Mucosa of rectum (tissue), 2 donors: ENCODE data around the gene SNAPC4.

Source experiments
- H3K27ac ChIP-seq, 2 donors: one replicate each; pipeline ENCODE4 v1.7.0; 2013; ENCODE audit warnings: inconsistent platforms in 2 of 2, low read depth in 2 of 2, low read length in 2 of 2
- H3K27me3 ChIP-seq, 2 donors: one replicate each; pipeline ENCODE4 v1.7.0; 2013; ENCODE audit warnings: low read length in 2 of 2; ENCODE audit not compliant: control insufficient read depth in 2 of 2, insufficient read depth in 2 of 2
- H3K36me3 ChIP-seq, 2 donors: one replicate each; pipeline ENCODE4 v1.7.0; 2013; ENCODE audit warnings: low read length in 2 of 2; ENCODE audit not compliant: control insufficient read depth in 2 of 2, insufficient read depth in 2 of 2
- H3K4me1 ChIP-seq, 2 donors: one replicate each; pipeline ENCODE4 v1.7.0; 2013; ENCODE audit warnings: low read length in 2 of 2, mild to moderate bottlenecking in 1 of 2; ENCODE audit not compliant: control insufficient read depth in 2 of 2, insufficient read depth in 2 of 2
- H3K4me3 ChIP-seq, 2 donors: one replicate each; pipeline ENCODE4 v1.7.0; 2013; ENCODE audit warnings: low read length in 2 of 2
- H3K9ac ChIP-seq, 2 donors: one replicate each; pipeline ENCODE4 v1.7.0; 2013; ENCODE audit warnings: low read length in 2 of 2, low read depth in 1 of 2, mild to moderate bottlenecking in 1 of 2
- H3K9me3 ChIP-seq, 2 donors: one replicate each; pipeline ENCODE4 v1.7.0; 2013; ENCODE audit warnings: low read length in 2 of 2; ENCODE audit not compliant: control insufficient read depth in 2 of 2
- donor health status: healthy.
- donor health status: Normal muscosa, but diverticular disease.

The SNAPC4 gene

DNA sequence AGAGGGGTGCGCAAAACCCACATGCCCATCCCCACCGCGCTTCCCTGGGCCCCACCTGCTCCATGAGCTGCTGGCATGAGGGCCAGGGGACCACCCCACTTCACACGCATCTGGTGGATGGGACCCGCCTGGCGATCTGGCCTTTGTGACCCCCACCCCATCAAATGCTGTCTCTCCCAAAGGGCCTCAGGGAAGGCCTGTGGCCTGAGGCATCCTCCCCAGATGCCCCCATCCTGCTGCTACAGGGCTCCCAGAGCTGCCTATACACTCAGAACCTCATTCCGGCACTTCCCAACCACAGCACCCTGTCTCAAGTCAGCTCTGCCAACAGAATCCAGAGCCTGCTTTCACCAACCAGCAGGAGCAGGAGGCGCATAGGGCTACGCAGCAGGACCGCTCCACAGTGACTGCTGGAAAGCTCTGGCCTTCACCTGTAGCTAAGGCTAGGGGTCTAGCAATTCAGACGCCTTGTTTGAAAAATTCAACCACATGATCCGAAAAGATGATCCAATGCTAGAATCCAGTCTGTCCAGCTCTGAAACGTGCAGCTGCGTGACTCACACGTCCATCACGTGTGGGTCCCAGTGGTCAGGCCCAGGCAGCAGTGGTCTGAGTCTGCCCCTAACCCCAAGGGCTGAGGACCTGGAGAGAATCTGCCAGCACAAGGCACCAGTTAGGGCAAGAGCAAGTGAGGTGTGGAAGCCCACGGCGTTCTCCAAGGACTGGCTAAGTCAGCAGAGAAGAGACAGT, 1.4 kb upstream of the SNAPC4 start:
- H3K9ac ChIP-seq, result no peak overlapping the region
- no peaks in the 10 kb centered on the region for H3K27me3 ChIP-seq
- H3K9me3 ChIP-seq, result no peaks in the 10 kb centered on the region
- no peak overlapping the region for H3K4me3 ChIP-seq
- H3K36me3 ChIP-seq, result peaks cover 0 to 38% of the 10 kb centered on the region in 2 donors
- peaks cover 17 to 21% of the 10 kb centered on the region in 2 donors for H3K4me1 ChIP-seq
- H3K27ac ChIP-seq, result no peak overlapping the region

- peaks cover 18 to 26% of the 10 kb centered on the region in 2 donors for H3K4me1 ChIP-seq
- no peak overlapping the region for H3K27ac ChIP-seq
- peaks cover 9 to 41% of the 10 kb centered on the region in 2 donors for H3K36me3 ChIP-seq
- H3K4me3 ChIP-seq, result peak overlapping the region; percentile 76 to 82
- peak overlapping the region; percentile 35 to 65 for H3K9ac ChIP-seq
- H3K9me3 ChIP-seq, result no peaks in the 10 kb centered on the region
- no peaks in the 10 kb centered on the region for H3K27me3 ChIP-seq
These were observed 563 bp downstream of the SNAPC4 start for GRCh38 chr9:136399176-136400037.

- H3K27me3 ChIP-seq, result no peaks in the 10 kb centered on the region
- H3K27ac ChIP-seq, result no peak overlapping the region
- no peaks in the 10 kb centered on the region for H3K9me3 ChIP-seq
- no peak overlapping the region for H3K9ac ChIP-seq
- H3K4me3 ChIP-seq, result no peak overlapping the region
- peaks cover 18 to 23% of the 10 kb centered on the region in 2 donors for H3K4me1 ChIP-seq
- H3K36me3 ChIP-seq, result peaks cover 17 to 40% of the 10 kb centered on the region in 2 donors
These were observed 1.7 kb downstream of the SNAPC4 start for GRCh38 chr9:136398286-136398685.

DNA sequence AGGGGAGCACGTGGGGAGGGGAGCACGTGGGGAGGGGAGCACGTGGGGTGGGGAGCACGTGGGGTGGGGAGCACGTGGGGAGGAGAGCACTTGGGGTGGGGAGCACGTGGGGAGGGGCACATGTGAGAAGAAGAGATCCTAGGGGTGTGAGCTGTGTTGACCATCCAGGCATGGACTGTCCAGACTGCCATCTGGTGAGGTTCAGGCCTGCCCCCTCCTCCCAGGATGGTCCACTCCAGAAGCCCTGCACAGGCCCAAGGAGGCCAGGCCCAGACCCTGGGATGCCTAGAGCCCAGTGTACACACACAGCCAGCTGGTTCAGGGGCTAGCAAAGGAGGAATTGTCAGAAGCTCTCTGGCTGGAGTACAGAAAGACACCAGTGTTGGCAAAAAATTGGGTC, 2.3 kb downstream of the SNAPC4 start:
- H3K36me3 ChIP-seq, result peaks cover 21 to 45% of the 10 kb centered on the region in 2 donors
- H3K9ac ChIP-seq, result no peak overlapping the region
- no peak overlapping the region for H3K4me3 ChIP-seq

DNA sequence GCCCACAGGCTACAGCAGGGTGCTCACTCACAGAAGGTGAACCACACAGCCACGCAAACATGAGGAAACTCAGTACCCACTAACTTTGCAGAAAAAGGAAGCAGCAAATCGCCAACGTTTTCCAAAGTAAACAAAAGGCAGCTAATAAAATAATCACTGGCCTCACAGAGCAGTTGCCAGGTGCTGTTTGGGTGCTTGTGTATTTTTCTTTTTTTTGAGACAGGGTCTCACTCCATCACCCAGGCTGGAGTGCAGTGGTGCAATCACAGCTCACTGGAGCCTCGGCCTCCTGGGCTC, 3.8 kb downstream of the SNAPC4 start:
- H3K4me1 ChIP-seq, result peaks cover 18 to 23% of the 10 kb centered on the region in 2 donors
- H3K4me3 ChIP-seq, result no peak overlapping the region
- no peaks in the 10 kb centered on the region for H3K9me3 ChIP-seq
- H3K27me3 ChIP-seq, result no peaks in the 10 kb centered on the region
- no peak overlapping the region for H3K9ac ChIP-seq
- no peak overlapping the region for H3K27ac ChIP-seq
- H3K36me3 ChIP-seq, result peaks cover 32 to 49% of the 10 kb centered on the region in 2 donors

More for the DNA sequence above, 2.3 kb downstream of the SNAPC4 start:
- no peaks in the 10 kb centered on the region for H3K27me3 ChIP-seq
- H3K4me1 ChIP-seq, result peaks cover 18 to 23% of the 10 kb centered on the region in 2 donors
- H3K27ac ChIP-seq, result no peak overlapping the region
- no peaks in the 10 kb centered on the region for H3K9me3 ChIP-seq

DNA sequence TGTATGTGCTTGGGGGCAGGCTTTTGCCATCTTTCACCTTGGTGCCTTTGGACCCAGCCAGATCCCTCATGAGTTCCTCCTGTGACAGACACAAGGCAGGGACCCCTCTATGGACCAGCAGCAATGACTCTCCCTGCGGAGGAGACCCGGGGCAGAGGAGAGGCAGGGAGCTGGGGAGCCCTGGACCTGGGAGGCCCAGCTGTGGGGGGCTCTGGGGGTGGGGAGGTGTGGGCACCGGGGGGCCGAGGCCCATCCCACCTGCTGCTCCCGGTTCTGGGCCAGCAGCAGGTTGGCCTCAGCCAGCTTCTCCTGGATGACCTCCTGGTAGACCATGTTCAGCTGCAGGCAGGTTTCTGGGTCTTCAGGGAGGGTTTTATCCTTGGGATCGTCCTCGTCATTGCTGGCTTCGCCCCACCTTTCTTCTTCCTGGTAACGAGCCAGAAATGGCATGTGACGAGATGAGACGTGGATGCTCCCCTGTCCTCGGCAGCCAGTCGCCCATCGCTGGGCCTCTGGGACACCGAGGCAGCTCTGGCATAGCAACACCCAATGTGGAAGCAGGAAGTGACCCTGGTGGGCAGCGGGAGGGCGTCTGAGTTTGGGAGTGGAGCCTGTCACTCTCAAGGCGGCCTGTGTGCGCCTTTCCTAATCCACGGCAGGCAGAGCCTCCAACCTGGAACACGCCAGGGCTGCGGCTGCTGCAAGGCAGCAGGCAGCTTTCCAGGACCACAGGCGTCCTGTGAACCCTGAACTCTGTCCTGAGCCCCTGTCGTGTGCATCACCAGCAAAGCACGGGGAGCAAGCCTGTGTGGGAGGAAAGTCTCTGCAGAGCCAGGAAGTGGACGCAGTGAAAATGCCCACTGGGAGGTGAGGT, 4.4 kb downstream of the SNAPC4 start:
- Histone ChIP-seq H3K4me3 (no peak overlapping the region), H3K9ac (no peak overlapping the region), H3K9me3 (no peaks in the 10 kb centered on the region), H3K4me1 (peaks cover 18 to 22% of the 10 kb centered on the region in 2 donors), H3K27ac (no peak overlapping the region), H3K27me3 (no peaks in the 10 kb centered on the region), H3K36me3 (peaks cover 32 to 49% of the 10 kb centered on the region in 2 donors)

DNA sequence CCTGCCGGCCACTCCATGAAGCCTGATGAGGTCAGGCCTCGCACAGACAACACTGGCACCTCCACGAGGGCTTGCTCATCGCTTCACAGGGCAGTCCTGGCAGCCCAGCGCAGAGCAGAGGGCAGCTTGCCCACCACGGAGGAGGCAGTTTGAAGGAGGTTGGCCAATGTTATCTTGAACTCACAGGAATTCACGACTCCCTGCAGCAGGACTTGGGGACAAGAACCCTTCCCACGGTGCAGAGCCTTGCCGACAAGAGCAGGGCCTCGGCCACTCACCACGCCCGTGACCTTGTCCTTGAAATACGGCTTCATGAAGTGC, 5.0 kb downstream of the SNAPC4 start:
- Histone ChIP-seq H3K4me3 (no peak overlapping the region), H3K27me3 (no peaks in the 10 kb centered on the region), H3K9ac (no peak overlapping the region), H3K9me3 (no peaks in the 10 kb centered on the region), H3K4me1 (peaks cover 14 to 18% of the 10 kb centered on the region in 2 donors), H3K27ac (no peak overlapping the region), H3K36me3 (peaks cover 34 to 51% of the 10 kb centered on the region in 2 donors)

- no peaks in the 10 kb centered on the region for H3K27me3 ChIP-seq
- H3K36me3 ChIP-seq, result peaks cover 35 to 53% of the 10 kb centered on the region in 2 donors
- no peaks in the 10 kb centered on the region for H3K9me3 ChIP-seq
- no peak overlapping the region for H3K9ac ChIP-seq
- H3K4me3 ChIP-seq, result no peak overlapping the region
- no peak overlapping the region for H3K27ac ChIP-seq
- peaks cover 14 to 17% of the 10 kb centered on the region in 2 donors for H3K4me1 ChIP-seq
These were observed 5.5 kb downstream of the SNAPC4 start for GRCh38 chr9:136394312-136395019.

DNA sequence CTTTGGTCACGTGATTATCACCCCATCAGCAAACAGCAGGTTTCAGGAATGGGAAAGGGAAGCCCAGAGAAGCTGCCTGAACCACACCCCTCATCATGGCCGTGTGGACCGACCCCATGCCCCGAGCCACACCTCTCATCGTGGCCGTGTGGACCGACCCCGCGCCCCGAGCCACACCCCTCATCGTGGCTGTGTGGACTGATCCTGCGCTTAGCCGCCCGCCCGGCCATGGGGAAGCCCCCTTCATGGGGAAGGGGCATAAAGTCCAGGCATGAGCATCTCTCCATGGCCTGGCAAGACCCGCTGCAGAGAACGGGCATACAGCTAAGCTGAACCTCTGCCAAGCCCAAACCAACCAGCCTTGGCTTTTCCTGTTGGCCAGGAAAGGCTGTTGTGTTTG, 6.4 kb downstream of the SNAPC4 start:
- peaks cover 41 to 57% of the 10 kb centered on the region in 2 donors for H3K36me3 ChIP-seq
- no peaks in the 10 kb centered on the region for H3K27me3 ChIP-seq
- no peaks in the 10 kb centered on the region for H3K9me3 ChIP-seq
- H3K9ac ChIP-seq, result no peak overlapping the region
- H3K4me1 ChIP-seq, result peaks cover 6 to 7% of the 10 kb centered on the region in 2 donors
- no peak overlapping the region for H3K27ac ChIP-seq
- no peak overlapping the region for H3K4me3 ChIP-seq
